ENCODE results near the gene LRRC75B. TPM values are rescaled to one million over a fixed set of nuclear protein-coding genes. Genes with fewer than 3 reads are reported as not detected.

LRRC75B gene
- total and polyA plus RNA-seq, 9 of the 15 experiments (the other 6 are each of a cell fraction or from before 2014, with no cell fraction given), result 0.10 to 2.8 (median 1.0) TPM; not detected in 1

- BruUV-seq (replicated peaks), result no TSS peak
- DNase-seq (ENCODE audit: extremely low read depth in 1 of 4, low spot score in 3 of 4) (no peak), ATAC-seq (no peak), FAIRE-seq (no peak)
- H3K9me1 ChIP-seq (ENCODE audit: control insufficient read depth, insufficient read depth, low read length), result no peaks in the 10 kb centered on the region
- no peaks in the 10 kb centered on the region for H3K79me2 ChIP-seq (ENCODE audit: control insufficient read depth, insufficient read depth, low read length)
- no peaks in the 10 kb centered on the region for H3K9me3 ChIP-seq (replicated peaks; ENCODE audit: control insufficient read depth, insufficient read depth, low read depth, low read length)
- no peak overlapping the region for H3K9ac ChIP-seq (ENCODE audit: insufficient read depth in 1 of 2, low read depth in 2 of 2, low read length in 2 of 2)
- TF ChIP-seq MITF (IDR thresholded peaks at IDR 0.05) (no peak), STAG1 (CRISPR knock-in tag; IDR thresholded peaks at IDR 0.05; ENCODE audit: borderline replicate concordance) (no peak), ZNF347 (CRISPR knock-in tag; IDR thresholded peaks at IDR 0.05; ENCODE audit: low read depth) (no peak), BHLHE40 (IDR thresholded peaks at IDR 0.05; ENCODE audit: low read length) (no peak), NCOR1 (IDR thresholded peaks at IDR 0.05) (no peak), CHCHD3 (CRISPR knock-in tag; IDR thresholded peaks at IDR 0.05) (no peak), FOXM1 (IDR thresholded peaks at IDR 0.05; ENCODE audit: low read depth) (no peak), FOXM1 (CRISPR knock-in tag; IDR thresholded peaks at IDR 0.05; ENCODE audit: low read depth) (no peak), TEAD4 (IDR thresholded peaks at IDR 0.05; ENCODE audit: low read length) (no peak), TEAD4 (CRISPR knock-in tag; IDR thresholded peaks at IDR 0.05; ENCODE audit: borderline replicate concordance) (no peak), TEAD1 (CRISPR knock-in tag; IDR thresholded peaks at IDR 0.05) (no peak), BMI1 (IDR thresholded peaks at IDR 0.05; ENCODE audit: low read length) (no peak), RBM14 (IDR thresholded peaks at IDR 0.05; ENCODE audit: borderline replicate concordance, insufficient read depth, low read depth, low read length) (no peak), KDM2B (CRISPR knock-in tag; IDR thresholded peaks at IDR 0.05) (no peak), GATA2 (CRISPR knock-in tag; IDR thresholded peaks at IDR 0.05) (no peak), HDAC6 (IDR thresholded peaks at IDR 0.05; ENCODE audit: low read depth, low read length) (no peak)
- no peak overlapping the region for H3K4me3 ChIP-seq
- intact Hi-C loops (cut with micrococcal nuclease), result no loop called here
- no peak overlapping the region for H2AFZ ChIP-seq (ENCODE audit: low read depth, low read length)
- POLR2A ChIA-PET, result interaction anchor here (0.7 to 1.1 kb wide), 3 partner anchors 20 to 36 kb away, joined by 3 to 7 read pairs (median 3); partner anchors contain the start of gene GUCD1
- no peaks in the 10 kb centered on the region for H3K36me3 ChIP-seq (ENCODE audit: control insufficient read depth, insufficient read depth, low read length)
- no peaks in the 10 kb centered on the region for H4K20me1 ChIP-seq (replicated peaks; ENCODE audit: control insufficient read depth, insufficient read depth, low read length)
- peaks cover 0 to 28% of the 10 kb centered on the region in 2 experiments; a peak in 2 of 5 replicates for H3K4me1 ChIP-seq (replicated peaks in 1 of 2; ENCODE audit: control insufficient read depth in 2 of 2, insufficient read depth in 2 of 2, low read length in 2 of 2)
- no peak overlapping the region for H3K4me2 ChIP-seq (ENCODE audit: insufficient read depth, low read length)
- CTCF ChIA-PET (ENCODE audit: low intra/inter-chr PET ratio), result no interaction called here
- 66% methylated on average over 12 of the region's 12 CpGs for WGBS (ENCODE audit: insufficient coverage, low coverage, missing lambda C conversion rate)
- in situ Hi-C loops (cut with MboI), result no loop called here
- no peak overlapping the region for H3K27ac ChIP-seq (ENCODE audit: extremely low read depth, low read depth, low read length)
- H3K27me3 ChIP-seq (ENCODE audit: control insufficient read depth in 2 of 2, insufficient read depth in 2 of 2, low read length in 2 of 2), result no peaks in the 10 kb centered on the region
These were observed 2.2 kb downstream of the LRRC75B start for GRCh38 chr22:24590596-24591173.
